HG03378 (cell line): ENCODE measurements around the gene PLA2G4D.

Source experiments
- ATAC-seq: cut with Tn5 transposase; IDR thresholded peaks from one replicate; pipeline ENCODE4 v1.9.1; 2021; ENCODE audit warnings: mild to moderate bottlenecking, moderate library complexity; ENCODE audit not compliant: unreplicated experiment

The PLA2G4D gene

DNA sequence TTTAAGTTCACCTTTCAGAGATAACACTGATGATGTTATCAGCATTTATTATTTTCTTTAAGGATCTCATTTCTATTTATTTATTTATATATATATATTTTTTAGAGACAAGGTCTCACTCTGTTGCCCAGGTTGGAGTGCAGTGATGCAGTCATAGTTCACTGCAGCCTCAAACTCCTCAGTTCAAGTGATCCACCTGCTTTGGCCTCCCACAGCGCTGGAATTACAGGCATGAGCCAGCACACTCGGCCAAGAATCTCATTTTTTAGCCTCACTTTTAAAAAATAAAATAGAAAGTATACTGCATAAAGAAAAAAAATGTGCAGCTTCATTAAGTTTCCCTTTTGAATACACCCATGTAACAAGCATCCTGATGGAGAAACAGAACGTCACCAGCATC is 35.6 kb downstream of the PLA2G4D start:
- ATAC-seq, result no peak

DNA sequence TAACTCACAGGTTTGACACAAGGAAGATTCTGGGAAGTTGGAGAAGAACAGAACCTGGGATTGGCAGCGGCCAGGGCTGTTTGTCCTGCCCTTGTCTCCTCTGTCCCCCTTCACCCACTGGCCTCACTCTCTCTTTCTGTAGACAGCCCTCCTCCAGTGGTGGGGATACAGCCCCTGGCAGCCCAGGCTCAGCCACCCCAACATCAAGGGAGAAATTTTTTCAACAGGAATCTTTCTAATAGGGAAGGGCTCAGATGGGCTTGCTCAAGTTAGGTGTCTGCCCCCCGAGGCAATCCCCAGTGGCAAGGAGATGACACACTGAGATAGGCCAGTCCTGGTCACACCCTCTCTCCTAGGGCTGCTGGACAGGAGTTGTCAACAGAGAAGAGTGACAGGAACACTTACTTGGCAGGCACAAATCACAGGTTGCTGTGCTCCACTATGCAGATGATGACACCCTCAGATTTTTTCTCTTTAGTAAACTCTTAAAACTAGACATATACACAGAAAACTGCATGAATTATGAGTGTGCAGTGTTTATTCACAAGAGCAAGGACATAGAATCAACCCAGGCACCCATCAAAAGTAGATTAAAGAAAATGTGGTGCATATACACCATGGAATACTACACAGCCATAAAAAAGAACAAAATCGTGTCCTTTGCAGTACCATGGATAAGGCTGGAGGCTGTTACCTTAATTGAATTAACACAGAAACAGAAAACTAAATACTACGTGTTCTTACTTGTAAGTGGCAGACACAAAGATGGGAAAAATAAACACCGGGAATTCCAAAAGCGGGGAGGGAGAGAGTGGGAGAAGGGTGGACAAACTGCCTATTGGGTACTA is 36.3 kb downstream of the PLA2G4D start:
- ATAC-seq, result no peak

DNA sequence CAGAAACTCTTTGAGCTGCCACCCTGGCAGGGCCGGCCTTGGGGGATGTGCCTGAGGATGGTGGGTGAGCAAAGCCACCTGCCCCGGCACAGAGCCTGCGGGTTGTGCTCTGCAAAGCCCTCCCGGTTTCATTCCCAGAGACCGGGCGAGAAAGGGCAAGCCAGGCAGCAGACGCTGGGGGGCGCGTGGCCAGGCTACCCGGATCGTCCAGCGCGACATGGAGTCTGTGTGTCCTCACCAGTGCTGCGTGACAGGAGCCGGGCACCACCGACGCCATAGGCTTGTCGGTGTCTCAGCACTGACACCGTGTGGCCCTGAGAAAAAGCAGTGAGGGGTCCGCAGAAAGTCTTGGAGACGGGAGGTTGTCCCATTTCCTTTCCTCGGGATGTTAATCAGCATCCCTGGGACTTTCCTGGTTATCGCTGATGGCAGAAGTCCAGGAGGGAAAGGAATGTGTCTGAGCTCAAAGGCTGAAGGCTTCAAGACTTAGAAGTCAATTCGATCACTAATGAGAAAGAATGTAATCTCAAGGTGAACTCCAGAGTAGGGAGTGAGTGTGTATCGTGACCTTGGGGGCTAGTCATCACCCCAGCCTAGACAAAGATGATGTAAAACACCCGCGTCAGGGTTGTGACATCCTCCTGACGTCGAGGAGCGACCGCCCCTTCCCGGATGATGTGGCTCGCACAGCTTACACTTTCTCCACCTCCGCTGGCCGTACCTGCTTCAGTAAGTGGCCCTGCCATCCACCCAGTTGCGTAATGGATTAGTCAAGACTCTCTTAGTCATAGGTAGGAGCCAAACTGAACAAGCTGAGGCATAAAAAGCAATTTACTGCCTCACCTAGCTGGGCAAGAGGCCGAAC is 37.2 kb downstream of the PLA2G4D start:
- no peak for ATAC-seq

DNA sequence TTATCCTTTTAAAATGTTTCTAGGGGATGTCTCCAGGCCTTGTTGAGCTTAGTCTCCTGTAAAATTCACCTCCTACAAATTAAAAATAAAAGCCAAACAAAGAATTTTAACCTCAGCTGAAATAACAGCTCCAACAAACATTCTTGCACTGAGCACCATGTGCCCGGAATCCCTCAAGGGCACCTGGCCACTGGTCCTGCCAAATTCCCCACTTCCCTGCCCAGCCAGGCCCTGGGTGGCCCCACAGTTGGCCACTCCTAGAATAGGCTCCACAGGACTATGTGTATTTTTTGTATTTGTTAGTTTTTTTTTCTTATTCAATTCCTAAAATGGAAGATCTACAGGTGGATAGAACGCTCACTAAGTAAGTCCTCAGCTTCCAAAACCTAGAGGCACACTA is 40.4 kb downstream of the PLA2G4D start:
- ATAC-seq, result no peak

DNA sequence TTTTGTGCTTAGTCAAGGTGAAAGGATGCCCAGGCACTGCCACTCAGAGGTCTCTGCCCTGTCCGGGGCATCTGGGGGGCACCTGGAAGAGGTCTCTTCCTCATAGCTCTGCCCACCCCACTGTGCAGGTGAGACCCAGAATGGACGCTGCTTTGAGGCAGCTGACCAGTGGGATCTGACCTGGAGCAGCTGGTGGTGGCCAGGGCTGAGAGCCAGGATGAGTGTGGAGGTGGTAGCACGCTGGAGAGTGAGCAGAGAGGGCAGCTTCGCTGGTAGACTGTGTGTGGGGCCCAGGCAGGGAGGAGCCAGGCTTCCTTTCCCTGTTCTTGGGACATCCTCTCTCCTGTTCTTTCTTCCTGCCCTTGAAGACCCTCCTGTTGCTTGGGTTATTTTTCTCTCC is 41.4 kb downstream of the PLA2G4D start:
- no peak for ATAC-seq

DNA sequence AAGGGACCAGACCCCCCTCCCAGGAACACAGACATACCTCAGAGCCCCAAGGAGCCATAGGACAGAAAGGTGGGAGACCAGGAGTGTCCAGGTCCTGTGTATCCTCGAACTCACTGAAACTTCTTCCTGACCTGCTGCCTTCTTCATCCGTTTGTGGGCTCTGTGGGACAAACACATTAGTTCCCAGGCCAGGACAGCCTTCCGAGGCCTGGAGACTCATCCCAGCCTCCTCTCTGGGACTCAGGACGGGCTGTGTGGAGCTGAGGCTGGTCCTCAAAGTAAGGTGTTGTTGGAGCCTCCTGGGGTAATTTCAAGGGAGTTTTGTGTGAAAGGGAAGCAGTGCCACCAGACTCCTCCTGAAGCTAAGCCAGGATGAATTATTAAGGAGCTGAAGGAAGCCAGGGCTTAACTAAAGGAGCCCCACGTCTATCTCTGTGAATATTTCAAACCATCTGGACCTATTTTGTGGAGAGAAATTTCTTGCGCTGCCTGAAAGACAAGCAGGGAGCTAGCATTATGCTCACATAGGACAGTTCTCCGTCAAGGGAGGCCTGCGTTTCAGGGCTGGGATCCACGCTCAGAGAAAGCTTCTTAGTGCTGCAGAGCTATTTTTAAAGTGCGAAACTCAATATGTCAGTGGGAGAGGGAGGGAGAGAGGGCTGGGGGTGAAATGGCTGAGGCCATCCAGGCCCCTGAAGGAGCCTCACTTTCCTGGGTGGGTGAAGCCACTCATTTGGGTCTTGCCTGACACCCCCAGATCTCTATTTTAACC is 43.7 kb downstream of the PLA2G4D start:
- ATAC-seq, result no peak

DNA sequence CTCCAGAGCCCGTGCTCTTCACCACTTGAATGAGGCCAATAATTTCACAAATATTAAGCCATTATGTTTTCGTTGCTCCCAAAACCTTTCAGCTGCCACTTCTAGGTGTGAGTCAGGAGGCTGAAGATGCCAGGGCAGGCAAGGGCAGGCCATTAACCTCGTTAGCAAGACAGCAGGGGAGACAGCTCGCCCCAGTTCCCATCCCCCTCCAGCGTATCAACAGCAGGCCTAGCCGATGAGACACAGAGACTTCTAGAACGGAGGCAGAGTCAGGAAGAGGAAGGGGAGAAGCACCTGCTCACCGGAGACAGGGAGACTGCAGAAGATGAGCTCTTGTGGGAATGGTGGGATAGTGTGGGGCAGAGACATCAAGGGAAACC is 45.6 kb downstream of the PLA2G4D start:
- ATAC-seq, result no peak

DNA sequence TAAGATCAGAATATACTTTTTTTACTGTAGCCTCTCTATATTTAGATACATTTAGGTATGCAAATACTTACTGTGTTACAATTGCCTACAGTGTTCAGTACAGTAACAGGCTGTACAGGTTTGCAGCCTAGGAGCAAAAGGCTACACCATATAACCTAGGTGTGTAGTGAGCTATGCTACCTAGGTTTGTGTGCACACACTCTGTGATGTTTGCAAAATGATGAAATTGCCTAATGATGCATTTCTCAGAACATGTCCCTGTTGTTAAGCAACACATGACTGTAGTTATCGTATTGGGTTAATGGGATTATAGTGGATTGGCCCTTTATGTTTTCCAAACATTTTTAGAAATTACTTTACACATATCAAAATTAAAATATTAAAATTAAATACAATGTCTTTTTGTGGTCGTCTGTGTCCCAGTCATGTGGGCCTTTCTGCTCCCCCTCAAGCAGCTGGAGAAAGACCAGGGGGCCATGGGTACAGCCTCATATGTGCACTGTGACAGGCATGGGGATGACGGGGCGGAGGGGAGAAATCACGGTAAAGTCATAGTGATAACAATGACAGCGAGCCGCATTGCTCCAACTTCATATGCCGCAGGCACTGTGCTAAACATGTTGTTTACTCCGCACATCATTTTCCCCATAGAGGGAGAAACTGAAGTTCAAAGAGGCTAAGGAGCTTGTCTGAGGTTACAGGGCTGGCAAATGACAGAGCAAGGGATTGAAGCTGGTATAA is 46.1 kb downstream of the PLA2G4D start:
- no peak for ATAC-seq

DNA sequence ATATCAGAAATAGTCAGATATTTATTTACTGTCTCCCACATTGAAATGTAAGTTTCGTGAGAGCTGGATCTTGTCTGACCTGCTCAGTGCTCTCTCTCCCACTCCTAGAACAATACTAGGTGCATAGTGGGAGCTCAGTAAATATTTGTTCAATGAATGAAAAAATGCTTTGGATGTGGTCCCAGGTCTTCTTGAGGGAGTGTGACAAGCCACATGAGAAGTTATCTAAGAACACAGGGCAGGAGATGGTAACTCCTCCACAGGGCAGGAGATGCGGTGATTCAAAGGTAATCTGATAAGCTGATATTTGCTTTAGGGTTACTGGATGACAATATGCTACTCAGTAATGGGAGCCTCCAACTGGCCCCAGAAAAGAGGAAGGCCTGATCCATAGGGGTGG is 47.8 kb downstream of the PLA2G4D start:
- ATAC-seq, result no peak

DNA sequence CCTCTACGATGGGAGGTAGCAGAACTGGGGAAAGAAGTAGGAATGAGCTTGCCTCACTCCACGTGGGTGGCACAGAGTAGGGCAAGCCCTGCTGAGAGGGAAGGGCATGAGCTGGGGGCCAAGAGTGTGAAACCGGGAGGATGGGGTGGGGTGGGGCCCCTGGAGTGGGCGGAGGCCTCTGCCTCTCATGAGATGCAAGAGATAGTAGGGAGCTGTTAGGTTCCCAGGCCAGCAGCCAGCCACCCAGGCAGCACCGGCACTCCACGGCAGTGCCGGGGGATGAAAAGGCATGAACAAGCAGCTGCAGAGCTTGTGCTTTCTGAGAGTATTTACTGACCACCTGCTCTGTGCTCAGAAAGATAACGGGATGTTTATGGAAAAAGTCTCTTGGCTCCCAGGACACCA is 49.1 kb downstream of the PLA2G4D start:
- no peak for ATAC-seq

DNA sequence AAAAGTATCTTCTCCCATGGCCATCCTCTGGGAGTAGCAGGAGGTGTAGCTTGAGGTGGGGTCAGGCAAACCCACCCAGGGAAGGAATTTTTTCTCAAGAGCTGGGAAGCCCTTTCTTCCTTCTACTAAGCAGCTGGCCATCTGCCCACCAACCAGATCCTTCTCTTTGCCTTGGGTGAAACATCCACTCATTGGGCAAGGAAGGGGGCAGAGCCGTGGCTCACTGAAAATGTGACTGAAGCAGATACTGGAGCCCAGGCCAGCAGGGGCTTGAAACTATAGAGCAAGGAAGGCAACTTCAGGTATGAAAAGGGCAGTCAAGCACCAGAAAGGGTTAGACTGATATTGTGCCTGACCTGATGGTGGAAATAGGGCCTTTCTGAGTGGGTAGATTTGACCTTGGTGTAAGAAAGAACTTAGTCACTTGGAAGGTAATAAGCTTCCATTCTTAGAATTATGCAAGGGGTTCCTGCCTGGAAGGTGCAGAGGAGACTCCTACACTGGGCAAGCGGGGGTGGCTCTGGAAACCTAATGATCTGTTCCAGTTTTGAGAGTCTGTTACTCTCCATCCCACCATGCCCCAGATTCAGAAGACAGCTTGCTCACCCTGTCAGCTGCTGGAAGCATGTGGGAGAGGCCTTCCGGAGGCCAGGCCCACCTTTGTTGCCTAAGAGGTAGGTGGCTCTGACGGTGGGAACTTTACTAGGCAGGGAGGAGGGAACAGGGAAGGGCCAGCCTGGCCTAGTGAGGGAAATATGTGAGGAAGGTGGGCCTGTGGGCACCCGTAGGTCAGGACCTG is 51.6 kb downstream of the PLA2G4D start:
- ATAC-seq, result no peak

DNA sequence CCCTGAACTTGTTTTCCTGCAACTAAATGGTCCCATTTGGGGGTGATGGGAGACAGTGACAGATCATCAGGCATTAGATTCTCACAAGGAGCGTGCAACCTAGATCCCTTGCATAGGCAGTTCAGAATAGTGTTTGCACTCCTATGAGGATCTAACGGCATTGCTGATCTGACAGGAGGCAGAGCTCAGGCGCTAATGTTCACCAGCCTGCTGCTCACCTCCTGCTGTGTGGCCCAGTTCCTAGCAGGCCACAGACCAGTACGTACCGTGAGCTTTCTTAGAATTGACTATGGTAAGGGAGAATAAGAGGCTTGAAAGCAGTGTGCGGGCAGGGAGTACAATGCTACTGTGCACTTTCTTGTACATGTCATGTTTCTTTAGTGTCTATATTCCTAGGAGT is 56.0 kb downstream of the PLA2G4D start:
- ATAC-seq, result no peak

DNA sequence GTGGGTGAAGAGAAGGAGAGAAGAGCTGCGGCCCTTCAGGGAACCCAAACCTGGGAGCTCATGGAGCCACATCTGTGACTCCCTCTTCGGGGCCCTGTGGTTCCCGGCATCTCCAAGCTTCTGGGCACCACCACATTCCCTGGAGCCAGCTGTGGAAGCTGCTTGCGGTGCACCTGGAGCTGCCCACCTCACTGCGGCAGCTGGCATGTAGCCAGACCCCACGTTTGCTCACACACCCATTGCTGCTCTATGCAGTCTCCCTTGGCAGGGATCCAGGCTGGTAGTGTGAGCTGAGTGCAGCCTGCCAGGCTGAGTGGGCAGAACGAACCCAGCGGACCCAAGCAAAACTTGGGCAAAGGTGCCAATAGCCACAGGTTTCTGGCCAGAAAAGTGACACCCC is 56.7 kb downstream of the PLA2G4D start:
- ATAC-seq, result no peak

DNA sequence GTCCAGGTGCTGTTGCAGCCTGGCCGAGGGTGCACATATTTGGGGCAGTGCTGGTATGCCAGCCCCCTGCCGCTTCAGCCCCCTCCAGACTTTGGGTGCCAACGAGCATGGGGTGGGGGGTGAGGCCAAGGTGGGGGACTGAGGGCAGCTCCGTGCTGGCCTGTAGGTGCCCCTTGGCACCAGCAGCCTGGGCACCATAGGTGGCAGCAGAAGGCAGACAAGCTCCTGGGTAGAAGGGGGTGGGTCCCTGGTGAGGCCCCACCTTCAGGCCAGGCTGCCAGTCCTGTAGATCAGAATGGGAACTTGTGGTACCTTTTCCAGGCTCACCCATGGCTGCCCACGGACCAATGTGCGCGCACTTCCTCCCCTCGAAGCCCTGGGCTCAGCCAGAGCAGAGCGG is 57.4 kb downstream of the PLA2G4D start:
- ATAC-seq, result no peak

DNA sequence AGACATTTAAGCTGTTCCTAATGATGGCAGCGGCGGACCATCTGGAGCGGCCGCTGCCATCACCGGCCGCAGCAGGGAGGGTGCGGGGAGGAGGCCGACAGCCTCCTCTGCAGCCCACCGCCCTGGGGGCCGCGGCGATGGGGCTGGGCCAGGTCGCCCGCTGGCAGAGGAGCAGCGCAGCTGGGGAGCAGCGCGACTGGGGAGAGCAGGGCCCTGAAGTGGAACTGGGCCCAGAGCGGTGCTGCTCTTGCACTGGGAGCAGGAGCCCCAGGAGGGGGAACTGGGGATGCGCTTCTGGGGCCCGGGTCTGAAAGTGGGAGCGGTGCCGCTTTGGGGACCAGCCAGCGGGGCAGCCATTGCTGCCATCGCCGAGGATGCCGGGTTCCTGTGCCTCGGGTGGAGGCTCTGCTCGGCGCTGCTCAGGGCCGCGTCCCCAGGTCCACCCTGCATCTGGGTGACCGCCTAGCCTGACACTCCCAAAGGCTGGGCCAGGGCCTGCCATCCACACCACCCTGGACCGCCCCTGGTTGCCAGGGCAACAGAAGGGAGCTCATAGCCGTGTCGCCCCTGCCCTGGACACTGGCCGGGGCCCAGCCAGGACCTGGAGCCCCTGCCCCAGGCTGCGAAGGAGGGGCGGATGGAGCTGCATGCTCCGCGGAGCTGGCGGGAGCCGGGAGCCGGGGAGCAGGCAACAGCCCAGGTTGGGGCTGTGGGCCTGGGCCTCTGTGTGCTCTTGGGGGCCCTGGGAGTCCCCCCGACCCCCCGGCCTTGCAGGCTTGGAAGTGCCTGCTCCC is 58.1 kb downstream of the PLA2G4D start:
- no peak for ATAC-seq

DNA sequence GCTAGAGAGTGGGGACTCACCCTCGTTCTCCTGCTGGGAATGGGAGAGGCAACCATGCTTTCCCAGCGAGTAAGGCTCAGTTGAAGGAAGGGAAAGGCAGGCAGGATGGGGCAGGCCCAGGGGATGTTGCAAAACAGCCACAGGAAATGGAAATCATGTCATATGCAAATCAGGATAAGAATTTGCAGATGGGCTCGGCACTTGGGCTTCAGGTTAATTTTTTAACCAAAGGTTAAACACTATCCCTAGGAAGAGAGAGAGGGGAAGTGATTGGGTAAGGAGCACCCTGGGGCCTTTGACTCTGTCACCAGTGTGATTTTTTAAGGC is 59.0 kb downstream of the PLA2G4D start:
- ATAC-seq, result peak; percentile 49

DNA sequence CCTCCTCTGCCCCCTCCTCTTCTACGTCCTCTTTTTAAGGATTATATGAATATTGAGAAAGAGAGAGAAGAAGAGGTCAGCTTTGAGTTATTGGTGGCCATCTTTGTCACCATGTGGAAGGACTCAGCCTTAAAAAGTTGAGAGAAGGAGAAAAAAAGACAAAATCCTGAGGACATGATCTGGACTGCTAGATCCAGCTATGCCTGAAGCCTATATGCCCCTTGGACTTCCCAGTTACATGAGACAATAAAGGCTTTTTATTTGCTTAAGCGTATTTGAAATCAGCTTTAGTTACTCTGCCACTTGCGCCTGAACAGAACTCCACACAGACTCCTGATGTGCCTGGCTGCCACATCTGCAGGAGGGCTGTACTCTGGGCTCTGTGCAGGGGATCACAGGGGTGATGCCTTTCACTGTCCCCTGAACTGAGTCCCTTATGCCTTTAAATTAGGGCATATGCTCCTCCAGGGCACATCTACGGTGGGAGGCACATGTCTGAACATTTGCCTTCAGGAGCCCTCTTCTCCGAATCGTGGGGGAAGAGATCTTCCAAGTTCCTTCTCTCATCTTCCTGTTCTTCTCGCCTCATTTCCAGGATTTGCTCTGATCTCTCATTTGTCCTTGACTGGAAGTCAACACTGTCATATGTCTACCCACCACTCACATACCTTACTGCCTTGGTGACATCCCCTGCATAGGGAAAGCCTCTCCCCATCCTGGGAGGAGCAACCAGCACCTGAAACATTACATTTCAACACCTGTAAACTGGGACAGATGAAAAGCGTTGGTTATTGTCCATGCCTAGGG is 59.5 kb downstream of the PLA2G4D start:
- peak; percentile 6 for ATAC-seq

DNA sequence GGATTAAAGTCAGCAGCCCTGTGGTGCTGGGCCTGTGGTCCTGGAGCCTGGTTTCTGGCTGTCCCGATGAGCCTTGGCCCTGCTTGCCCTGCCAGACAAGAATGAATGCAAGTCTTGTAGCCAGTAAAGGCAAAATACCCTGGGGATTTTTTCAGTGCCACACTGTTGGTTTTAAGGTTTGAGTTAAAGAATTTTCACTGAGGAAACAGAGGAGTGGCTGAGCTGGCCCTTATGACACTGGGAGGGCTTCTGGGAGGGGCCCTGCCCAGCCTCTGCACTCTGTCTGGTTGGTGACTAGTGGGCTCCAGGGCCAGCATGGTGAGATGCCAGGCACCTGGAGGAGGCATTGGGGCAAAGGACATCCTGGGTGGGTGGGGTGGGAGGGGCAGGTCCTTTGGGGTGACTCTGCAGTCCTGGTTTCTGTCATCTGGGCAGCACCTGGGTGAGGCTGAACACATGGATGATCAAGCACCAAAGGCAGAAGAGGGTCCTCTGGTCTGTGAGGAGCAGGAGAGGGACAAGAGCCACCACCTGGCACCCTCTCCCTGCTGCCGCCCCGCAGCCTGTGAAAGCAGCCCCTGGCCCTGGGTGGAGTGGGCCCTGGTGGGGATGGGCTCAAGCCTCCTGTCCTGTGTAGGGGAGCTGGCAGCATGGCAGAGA is 61.0 kb downstream of the PLA2G4D start:
- ATAC-seq, result no peak
